GM10248 (cell line): ENCODE measurements around the gene POU6F2.

Experiments used
- CTCF ChIA-PET: fragments of 300-600 bp; sonication (Branson Sonifier 250); formaldehyde crosslinking; extraction: SDS; loops from one replicate; lab custom pipeline; 2021; ENCODE audit warnings: antibody characterized with exemption; lab: Yijun Ruan, JAX
- POLR2A ChIA-PET: fragments of 350-650 bp; sonication (Branson Sonifier 250); formaldehyde crosslinking; extraction: SDS; loops from one replicate; lab custom pipeline; 2020; ENCODE audit warnings: antibody characterized with exemption; lab: Yijun Ruan, JAX
- DNase-seq: peaks from one replicate; pipeline ENCODE4 v3.0.0; 2012; ENCODE audit errors: extremely low spot score
- CTCF ChIP-seq: IDR thresholded peaks from 2 replicates; pipeline ENCODE4 v1.5.1; 2012; ENCODE audit warnings: mild to moderate bottlenecking, low read depth; ENCODE audit errors: extremely low read depth, missing control alignments, control extremely low read depth

The POU6F2 gene

DNA sequence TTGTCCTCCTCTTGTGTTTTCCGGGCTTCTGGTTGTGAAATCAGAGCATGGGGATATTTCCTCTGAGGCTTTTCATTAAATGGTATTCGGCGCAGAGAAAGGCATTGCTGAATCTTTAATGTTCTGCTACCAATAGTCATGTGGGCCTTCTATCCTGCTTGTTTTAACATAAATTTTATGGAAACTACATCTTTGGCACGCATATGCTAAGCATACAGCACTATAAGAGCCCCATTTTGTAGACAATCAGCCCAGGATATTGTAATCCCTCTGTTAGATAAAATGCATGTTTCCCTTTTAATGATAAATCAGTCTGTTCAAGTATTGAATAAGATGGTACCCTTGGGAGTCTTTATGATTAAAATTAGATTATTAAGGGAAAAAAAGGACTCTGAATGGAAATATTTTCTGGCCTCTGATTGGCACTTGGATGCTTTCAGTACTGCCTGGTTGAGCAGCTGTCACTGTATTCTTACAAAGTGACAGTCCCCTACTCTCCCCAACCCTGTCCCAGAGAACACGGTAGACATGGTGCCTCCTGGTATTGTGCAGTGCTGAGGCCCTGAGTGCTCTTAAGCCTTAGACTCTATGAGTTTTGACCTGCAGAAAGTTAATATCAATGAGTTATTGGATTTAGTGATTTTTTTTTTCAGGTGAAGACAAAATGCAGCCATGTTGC is 256.3 kb downstream of the POU6F2 start:
- CTCF ChIA-PET, result no interaction called here

DNA sequence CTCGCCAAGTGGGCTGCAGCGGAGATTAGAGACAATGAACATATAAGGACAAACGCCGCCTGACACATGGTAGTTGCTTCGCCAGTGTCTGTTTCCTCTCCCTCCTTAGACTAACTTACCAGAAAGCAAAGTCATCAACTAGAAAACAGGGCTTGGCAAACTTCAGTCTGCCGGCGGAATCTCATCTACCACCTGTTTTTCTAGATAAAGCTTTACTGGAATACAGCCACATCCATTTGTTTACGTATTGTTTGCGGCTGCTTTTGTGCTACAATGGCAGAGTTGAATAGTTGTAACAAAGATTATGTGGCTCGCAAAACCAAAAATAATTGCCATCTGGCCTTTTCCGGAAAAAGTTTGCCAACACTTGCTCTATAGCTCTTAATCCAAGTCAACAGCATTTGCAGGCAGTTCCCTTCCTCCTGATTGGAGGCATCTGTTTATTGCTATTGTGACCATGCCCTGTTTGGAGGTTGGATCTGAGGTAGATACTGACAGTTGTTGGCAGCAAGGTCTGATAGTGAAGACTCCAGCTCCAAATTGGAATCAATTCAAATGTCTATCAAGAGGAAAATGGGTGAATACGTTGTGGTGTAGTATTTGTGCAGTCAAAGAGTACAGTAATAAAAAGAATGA is 260.6 kb downstream of the POU6F2 start:
- no peak for DNase-seq
- no peak for TF ChIP-seq CTCF
- ChIA-PET CTCF (no interaction called here), POLR2A (no interaction called here)

More for the DNA sequence above, 256.3 kb downstream of the POU6F2 start:
- no peak for TF ChIP-seq CTCF
- POLR2A ChIA-PET, result no interaction called here
- no peak for DNase-seq

- TF ChIP-seq CTCF, result no peak
- ChIA-PET POLR2A (no interaction called here), CTCF (interaction anchor here (1.4 kb wide), 1 partner anchor 9 kb away, joined by 3 read pairs; no protein-coding TSS in a partner anchor)
- no peak for DNase-seq
Measured at GRCh38 chr7:39240864-39241263, 263.2 kb downstream of the POU6F2 start.

DNA sequence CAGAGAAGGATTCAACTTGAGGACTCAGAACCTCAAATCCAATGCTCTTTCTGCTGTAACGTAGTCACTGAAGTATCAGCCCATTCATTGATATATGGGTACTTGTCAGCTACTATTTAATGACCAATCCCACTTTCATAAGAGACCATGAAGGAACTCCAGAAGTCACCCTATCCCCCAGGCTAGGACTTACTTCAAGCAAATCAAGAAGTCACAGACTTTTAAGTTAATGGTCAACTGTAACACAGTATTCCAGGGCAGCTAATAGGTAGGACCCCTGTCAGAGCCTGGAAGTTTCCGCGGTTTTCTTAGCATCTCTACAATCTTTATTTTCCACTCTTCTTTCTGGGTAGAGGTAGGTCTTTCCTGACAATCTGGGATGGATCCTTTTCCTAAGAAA is 269.9 kb downstream of the POU6F2 start:
- ChIA-PET CTCF (interaction anchor here (2.7 kb wide), 1 partner anchor 10 kb away, joined by 11 read pairs; no protein-coding TSS in a partner anchor), POLR2A (no interaction called here)
- no peak for DNase-seq
- no peak for TF ChIP-seq CTCF

GRCh38 chr7:39248041-39248691 is 270.5 kb downstream of the POU6F2 start:
- ChIA-PET POLR2A (no interaction called here), CTCF (interaction anchor here (2.7 kb wide), 1 partner anchor 10 kb away, joined by 11 read pairs; no protein-coding TSS in a partner anchor)
- no peak for DNase-seq
- no peak for TF ChIP-seq CTCF

GRCh38 chr7:39248692-39249090 is 271.0 kb downstream of the POU6F2 start:
- ChIA-PET POLR2A (no interaction called here), CTCF (interaction anchor here (2.7 kb wide), 1 partner anchor 9 kb away, joined by 11 read pairs; no protein-coding TSS in a partner anchor)
- no peak for TF ChIP-seq CTCF
- DNase-seq, result no peak
